HG03565 (cell line): ENCODE measurements around the gene NKAIN2.
"Not testable (repeated sequence)": the region's sequence is repeated elsewhere in the genome, so short reads cannot be mapped to it uniquely, and the experiment has no call there.

Experiments
- ATAC-seq: cut with Tn5 transposase; IDR thresholded peaks from one replicate; pipeline ENCODE4 v1.9.1; 2021; ENCODE audit warnings: mild to moderate bottlenecking, moderate library complexity; ENCODE audit not compliant: unreplicated experiment

The NKAIN2 gene

DNA sequence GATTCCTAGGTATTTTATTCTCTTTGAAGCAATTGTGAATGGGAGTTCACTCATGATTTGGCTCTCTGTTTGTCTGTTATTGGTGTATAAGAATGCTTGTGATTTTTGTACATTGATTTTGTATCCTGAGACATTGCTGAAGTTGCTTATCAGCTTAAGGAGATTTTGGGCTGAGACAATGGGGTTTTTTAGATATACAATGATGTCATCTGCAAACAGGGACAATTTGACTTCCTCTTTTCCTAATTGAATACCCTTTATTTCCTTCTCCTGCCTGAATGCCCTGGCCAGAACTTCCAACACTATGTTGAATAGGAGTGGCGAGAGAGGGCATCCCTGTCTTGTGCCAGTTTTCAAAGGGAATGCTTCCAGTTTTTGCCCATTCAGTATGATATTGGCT lies 363.6 kb downstream of the NKAIN2 start:
- not testable (repeated sequence) for ATAC-seq

DNA sequence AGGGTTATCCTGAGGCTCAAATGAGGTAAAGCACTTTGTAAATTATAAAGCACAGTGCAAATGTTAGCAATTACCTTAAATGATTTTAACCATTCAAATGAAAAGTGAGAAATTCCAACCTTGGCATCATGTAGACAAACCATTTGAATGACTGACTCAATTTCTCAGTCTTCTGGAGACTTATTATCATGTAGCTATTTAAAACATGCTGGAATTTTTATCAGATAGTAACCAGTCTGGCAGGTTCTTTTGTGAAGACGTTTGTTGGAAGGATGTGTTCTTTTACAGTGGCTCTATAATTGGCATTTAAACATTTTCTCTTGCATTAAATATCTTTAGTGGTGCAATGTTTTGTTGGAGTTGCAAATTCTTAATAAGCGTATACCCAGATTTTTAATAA lies 386.6 kb downstream of the NKAIN2 start:
- no peak for ATAC-seq

DNA sequence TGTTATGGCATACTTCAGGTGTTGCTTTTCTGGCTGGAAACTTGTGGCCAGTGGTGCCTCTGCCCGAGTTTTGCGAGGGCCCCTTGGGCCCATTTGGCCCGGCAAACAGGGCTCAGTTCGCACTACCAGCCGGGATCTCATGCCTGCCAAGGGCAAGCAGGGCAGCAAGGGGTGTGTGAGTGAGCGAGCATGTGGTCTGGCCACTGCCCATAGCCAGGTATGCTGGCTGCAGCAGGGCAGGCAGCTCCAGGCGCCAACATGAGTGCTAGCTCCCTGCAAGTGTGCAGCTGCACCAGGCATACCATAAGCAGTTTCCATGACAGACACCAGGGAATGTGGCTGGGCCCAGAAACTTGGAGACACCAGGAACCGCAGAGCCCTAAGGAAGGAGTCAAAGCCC lies 389.5 kb downstream of the NKAIN2 start:
- no peak for ATAC-seq

DNA sequence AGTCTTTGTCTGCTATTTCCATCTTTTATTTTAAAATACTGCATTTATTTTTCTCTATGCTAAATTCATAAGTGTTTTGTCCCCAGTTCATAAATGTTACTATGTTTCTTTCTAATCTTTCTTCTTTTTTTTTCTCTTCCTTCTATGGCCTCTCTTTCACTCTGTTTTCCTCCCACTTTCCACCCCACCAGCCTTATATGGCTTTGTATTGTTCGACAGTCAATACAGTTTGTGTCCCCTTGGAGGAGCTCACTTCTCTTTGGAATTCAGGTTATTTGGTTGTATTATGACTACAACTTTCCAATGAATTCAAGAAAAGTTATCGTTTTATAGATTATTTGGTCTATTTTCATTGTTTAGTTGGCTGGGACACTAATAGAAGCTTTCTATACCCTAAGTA lies 393.5 kb downstream of the NKAIN2 start:
- ATAC-seq, result no peak

DNA sequence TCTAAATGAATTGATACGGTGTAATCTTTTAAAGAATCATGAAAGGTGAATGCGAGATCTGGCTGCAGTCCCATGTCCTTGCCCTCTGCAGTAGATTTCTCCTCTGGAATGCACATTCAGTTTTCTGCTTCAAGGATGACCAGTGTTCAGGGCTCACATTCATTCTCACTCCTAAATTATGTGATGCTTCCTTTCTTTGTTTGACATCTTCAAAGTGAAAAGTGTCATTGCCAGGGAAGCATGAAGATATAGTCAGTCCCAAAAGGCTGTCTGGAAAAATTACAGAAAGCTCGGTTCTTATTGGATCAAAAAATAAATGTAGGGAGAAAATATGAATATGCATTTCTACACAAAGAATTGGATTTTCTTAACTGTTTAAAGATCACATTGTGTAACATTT lies 395.6 kb downstream of the NKAIN2 start:
- no peak for ATAC-seq

DNA sequence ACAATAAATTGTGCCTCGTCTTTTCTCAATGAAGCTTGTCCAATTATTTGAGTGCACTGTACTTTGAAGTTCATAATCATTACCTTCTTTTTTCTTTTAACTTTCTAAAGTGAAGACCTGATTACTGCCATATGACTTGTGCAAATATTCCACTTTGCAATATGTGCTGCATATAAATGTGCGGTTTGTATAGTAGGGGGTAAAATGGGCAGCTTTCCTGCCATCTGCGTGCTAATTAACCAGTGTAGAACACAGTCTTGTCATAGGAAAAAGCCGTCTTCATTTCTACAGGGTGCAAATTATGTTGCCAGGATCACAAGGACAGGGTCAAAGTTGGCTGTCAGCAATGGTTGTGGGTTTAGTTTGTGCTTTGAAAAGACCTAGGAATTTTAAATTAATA lies 397.0 kb downstream of the NKAIN2 start:
- no peak for ATAC-seq

DNA sequence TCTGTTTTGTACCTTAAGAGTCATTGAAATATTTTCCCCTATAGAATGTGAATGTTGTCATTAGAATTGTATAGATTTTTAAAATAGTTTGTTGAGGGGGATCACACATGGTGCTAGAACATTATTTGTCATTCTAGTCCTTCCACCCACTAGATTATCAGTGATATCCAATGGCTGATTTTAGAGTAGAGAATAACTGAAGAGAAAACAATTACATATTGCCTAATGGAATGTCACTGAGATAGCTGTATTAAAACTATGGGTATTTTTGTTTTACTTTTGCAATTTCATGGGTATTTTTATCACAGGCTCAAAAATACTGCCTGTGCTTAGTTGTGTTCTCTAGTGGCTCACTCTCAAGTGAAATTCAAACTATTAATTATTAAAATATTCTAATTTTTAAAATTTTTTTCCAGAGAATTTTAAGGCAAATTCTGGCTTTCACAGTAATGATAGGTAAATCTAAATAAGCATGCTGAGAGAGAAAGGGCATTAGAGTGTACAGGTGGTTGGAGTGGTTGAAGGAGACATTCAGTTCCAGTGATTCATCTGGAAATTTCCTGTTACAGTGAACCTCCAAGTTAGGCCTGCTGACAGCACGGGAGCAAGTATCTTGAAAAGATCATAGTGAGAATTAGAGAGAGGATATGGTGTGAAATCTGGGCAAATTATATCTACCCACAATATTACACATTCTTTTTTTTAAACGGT lies 399.6 kb downstream of the NKAIN2 start:
- no peak for ATAC-seq

DNA sequence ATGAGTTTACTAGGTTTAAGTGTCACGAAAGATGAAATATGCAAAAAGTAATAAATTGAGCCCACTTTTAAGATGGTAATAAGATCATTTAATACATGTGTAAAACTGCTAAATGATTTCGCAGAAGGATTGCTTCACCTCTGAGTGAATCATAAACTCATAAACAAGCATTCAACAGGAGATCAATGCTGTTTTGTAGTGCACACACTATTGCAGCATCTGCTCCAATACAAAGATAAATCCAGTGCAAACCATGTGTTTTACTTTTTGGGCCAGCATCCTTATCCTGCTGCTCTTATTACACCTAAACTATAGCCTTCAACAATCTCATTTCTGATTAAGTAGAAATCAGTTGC lies 400.1 kb downstream of the NKAIN2 start:
- ATAC-seq, result no peak

DNA sequence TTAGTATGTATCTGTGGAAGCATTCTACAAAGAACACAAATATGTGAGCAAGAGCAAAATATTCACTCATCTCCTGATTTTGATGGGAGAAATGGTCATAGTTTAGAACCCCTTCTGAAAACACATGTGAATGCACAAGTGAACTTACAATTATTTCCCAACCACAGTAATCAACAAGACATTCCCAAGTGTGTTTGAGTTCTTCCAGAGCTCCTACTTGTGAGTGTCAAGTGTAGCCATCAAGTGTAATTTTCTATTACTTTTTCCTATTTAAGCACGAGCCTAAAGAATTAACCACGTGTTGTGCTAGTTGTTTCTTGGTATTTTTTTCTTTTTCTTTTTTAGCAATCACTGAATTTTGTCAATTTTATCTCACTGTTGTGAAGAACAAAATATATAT lies 402.3 kb downstream of the NKAIN2 start:
- no peak for ATAC-seq

DNA sequence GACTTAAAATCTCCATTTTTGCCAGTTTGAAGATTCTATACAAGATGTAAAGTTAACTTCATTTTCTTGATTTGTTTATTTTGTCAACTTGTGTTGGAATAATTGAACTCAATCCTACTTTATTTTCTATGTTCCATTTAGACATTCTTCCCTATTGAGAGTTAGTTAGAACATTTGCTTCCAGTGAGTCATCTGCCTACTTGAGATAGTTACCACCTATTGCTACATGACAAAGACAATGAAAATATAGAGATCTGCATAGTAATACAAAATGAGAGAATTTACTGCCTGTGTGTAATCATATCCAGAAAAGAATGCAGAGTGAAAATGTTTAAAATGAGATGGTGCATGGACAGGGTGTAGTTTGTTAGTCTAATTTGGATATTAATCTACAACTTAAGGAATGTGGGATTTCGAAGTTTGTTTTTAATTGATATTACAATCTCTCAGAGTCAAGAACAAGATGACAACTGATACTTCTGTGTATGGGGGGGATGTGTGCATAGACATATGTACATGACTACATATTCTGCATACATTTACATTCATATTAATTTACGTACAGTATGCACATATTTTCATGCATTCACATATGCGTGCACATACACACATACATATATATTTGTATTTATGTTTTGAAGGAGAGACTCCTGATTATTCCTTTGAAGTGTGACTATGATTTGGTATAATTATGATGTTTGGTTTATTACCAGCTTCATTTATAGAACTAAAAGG lies 420.1 kb downstream of the NKAIN2 start:
- no peak for ATAC-seq

DNA sequence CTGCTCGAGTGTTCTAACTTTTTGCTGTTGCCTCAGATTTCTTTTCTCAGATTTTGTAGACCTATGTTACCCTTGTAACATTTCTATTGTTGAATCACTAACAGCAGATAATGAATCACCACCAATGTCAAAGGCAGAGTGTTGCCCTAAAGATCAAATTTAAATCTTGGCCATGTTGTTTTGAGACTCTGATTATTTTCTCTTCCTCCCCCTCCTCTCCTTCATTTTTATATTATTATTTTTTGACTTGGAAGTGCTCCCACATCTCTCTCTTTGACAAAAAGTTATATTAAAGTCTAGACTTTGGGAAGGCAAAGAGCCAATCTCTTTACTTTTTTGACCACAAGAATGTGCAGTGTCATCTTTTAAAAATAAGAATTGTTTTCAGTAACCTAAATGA lies 422.7 kb downstream of the NKAIN2 start:
- ATAC-seq, result no peak

DNA sequence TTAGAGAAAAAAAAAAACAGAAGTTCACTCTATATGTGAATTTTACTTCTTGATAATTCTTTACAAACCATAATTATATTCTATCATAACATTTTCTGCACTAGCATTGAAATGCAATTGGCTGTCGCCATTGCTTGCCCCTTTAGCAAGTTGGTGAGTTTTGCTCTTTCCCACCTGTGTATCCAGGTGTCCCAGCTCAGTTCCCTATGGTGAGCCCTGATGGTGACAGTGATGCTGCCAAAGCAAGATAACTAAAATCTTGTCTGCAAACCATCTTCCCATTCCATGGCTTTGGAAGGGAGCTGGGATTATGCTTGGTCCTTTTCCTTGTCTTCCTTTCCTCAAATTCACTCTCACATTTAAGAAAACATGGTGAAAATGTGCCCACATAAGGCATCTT lies 429.6 kb downstream of the NKAIN2 start:
- no peak for ATAC-seq

DNA sequence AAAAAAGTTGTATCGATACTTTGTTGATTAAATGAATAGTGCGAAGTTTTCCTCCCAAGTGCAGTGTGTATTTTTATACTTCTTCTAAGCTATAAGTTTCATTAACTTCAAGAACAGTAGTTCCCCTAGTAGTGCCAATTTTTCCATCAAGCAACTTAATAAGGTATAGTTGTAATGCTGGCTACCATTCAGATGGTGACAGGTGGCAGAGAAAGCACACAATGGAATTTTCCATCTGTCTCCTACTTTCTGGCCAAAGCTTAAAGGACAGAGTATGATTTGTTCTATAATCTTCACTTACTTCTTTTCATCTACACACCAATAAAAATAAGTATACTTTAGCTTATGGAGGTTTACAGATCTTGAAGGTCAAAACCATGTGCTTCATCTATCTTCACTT lies 431.1 kb downstream of the NKAIN2 start:
- ATAC-seq, result no peak

DNA sequence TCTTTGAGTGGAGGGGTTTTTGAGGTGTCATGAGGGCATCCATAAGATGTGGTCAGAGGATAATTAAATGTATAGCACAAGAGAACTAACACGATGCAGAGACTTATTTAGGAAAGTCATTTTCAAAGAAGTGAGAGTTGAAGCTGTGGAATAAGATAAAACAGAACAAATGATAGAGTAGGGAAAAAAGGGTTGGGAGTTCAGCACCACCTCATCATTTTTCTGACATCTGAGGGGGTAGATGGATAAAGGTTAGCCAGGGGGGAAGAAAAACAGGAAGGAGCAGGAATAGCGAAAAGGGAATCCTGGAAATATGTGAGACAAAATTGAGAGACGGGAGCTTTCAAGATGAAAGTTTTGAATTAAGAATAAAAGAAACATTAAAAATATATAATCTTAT lies 434.2 kb downstream of the NKAIN2 start:
- ATAC-seq, result no peak

DNA sequence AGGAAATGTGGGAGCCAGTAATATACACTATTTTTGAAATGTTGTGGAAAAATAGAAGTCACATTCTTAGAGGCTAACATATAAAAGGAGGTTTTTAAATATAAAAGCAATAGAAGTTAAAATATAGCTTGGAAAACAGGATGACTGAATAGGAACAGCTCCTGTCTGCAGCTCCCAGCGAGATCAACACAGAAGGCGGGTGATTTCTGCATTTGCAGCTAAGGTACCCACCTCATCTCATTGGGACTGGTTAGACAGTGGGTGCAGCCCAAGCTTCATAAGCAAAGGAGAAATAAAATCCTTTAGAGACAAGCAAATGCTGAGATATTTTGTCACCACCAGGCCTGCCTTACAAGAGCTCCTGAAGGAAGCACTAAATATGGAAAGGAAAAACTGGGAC lies 434.7 kb downstream of the NKAIN2 start:
- not testable (repeated sequence) for ATAC-seq

DNA sequence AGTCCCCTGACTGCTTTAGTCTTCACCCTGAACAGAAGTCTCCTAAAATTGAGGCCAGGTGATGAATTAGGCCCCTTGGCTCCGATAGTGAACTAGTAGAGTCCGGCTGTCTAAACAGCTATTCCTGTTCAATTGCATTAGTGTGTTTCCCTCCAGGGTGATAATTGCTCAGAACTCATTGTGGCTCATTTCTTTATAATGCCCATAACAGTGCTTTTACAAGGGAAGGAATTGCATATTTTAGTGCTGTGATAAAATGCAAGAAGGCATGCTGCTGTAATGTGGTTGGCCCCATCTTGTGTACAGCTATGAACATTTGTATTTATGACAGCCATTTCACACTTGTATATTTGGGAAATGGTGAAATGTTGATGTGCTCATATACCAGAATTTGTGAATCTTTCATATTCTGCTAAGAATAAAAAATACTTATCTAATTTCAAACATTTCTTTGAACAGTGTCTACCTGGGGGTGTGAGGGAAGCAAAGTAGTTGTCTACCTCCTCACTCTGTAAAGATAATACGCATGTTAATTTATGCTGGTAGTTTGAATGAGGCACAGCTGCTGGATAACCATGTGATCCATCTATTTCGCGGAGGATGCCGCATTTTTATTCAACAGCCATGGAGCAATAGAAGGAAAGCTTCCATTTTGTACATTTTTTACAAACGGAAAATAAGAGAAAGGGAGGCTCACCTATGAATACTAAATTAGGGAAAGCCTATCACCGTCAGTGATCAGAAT lies 451.4 kb downstream of the NKAIN2 start:
- ATAC-seq, result no peak

DNA sequence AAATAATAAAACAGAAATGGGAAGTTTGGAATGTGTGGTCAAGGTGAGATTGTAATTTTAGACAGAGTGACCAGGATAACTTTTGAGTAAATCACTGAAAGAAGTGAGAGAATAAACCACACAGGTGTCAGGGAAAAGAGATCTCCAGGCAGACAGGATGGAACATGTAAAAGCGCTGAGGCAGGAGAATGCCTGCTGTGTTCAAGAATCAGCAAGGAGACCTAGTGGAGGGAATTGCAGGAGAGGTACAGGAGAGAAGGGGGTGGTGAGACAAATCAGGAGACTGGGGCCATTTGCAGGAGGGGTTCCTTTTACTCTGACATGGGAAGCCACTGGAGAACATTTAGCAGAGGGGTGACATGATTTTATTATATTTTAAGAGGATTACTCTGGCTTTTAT lies 456.7 kb downstream of the NKAIN2 start:
- no peak for ATAC-seq

DNA sequence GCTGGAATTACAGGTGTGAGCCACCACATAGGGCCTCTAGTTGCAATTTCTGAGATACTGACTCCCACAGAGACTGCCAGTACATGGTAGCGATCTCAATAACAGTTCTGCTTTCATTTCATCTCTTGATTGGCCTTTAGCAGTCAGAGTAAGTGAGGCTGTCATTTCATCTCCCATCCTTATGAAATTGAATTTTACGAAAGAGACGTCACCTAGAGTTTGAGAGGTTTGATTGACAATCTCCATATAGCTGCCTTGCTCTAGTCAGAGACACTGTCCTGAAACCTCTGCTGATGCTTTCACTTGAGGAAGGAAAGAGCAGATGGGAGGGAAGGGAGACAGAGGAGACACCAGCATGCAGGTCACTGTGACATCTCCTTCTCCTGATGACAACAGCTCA lies 466.1 kb downstream of the NKAIN2 start:
- ATAC-seq, result no peak

DNA sequence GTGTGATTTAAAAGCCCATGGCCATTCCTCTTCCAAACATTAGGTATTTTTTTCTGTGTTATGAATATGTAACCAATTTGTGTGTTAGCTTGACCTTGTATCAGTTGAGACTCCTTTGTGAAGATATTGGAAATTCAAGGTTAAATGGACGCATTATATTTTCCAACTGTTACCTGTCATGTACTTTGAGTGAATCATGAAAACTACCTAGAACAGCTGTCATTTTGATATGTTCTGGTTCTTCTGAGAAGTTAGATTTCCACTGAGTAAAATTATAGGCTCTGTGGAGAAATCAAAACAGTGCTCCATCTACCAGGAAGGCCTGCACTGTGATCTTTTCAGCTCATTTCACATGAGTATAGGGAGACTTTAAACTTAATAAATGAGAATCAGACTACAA lies 470.0 kb downstream of the NKAIN2 start:
- no peak for ATAC-seq

DNA sequence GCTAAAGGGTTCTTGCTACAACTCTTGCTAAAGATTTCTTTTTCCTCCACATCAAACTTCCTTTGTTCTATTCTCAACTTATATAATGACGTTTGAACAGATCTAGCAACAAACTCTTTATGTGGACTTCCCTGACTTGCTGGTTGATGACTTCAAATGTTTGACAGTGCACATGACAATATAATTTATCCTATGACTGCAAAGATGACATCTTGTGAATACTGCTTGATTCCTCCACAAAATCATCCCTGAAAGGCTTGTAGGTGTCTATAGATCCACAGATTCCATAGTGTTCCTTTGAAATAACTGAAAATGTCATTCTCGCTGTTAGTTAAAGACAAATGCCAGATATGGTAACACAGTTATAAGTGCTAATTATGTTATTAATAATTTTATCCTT lies 478.9 kb downstream of the NKAIN2 start:
- ATAC-seq, result no peak

DNA sequence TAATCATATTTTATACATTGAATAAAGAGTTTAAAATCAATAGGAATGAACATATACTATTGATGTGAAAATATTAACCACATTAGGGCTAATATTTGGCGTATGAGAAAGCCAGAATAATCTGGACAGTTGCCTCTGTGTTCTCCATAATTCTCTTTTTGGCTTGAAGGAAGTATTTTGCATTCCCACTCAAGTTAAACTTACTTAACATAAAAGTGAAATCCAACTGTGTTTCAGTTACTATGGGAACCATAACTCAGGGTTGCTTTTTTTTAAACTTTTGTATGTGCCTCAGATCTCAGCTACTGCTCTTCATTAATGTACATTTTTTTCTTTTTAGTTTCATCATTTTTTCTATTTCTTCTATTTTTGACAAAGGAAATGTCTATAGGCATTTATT lies 479.8 kb downstream of the NKAIN2 start:
- no peak for ATAC-seq

DNA sequence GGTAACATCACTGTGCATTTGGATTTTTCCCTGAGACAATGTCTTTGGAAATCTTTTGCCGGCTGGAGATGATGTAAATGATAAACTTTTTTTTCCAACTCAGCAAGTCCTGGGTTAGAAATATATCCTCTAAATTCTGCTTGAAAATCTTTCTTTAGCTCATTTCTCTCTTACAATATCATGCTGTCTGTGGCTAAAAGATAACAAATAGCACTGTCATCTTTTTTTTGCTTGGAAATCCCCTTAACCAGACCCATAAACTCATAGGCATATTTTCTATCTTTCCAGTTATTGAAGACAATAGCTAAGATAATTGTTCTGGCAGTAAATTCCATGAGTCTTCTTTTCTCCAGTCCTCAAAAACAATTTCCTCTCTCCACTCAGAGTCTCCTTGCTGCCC lies 481.5 kb downstream of the NKAIN2 start:
- no peak for ATAC-seq
